ENCODE data around the gene GCSAML.
A peak's percentile ranks its signal among the peaks of the same experiment; 100 is the strongest.

Gene GCSAML

DNA sequence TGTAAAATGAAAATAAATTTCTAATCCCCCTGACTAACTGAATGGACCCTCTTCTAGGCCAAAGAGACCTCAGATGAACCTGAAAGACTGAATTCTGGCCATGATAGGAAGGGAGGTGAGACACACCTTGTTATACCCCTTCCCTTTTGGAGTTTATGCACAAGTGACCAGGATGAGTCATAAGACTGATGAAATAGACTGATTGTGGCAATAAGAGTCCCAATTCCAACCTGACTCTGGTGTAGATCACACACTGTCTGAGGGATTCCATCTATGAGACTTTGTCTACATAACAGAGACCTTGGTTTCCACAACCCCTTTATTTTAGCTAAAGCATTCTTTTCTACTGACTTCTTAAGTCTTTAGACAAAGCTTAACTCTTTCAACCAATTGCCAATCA lies 25.7 kb downstream of the GCSAML start:
- DNase-seq (ENCODE audit: low spot score) = no peak

DNA sequence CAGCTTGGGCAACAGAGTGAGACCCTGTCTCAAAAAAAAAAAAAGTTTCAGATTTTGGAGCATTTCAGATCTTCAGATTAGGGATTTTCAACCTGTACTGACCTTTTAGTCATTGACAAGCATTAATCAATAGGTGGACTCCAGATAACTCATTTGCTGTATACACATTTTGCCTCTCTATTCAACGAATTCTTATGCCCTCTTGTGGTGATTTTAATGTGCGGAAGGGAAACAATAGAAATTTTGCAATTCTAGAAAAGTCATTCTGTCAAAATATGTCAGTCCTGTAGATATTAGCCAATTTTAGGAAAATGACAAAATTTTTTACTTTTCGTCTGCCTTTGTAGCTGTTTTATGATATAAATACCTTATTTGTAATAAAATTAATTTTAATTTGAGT lies 27.6 kb downstream of the GCSAML start:
- DNase-seq (ENCODE audit: low spot score) = peak; percentile 6

DNA sequence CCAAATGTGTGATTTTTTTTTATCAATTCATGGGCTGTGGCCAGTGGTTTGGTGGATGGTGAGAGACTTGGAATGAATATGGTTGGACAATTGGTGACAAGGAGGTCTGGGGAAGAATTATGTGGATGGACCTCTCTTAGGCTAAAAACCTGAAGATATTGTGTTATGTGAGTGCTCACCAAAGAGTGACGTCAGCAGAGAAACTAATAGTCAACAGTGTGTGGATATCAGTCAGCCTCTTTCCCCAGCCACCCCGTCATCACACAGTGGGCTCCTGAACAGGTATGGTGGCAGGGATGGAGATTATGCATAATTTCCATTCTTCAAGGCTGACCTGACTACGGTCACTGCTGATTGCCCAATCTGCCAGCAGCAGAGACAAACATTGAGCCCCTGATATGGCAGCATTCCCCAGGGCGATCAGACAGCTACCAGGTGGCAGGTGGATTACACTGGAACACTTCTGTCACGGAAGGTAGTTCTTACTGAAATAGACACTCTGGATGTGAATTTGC lies 30.1 kb downstream of the GCSAML start:
- DNase-seq (ENCODE audit: low spot score) = no peak

DNA sequence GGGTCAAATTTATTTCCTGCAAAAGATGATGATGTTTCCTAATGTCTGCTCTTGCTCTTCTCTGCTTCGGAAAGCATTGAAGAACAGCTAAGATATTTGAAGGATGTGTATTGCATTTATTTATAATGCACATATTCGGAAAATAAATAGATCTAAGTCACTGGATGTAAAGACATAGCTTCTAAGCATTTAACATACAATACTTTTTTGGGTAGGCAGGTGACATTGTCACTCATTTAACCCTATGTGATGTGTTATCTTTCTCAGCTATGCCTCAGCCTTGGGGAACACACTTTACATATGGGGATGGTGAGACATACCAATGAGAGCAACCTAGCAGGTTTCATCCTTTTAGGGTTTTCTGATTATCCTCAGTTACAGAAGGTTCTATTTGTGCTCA lies 39.1 kb downstream of the GCSAML start, which contains the start of gene OR2G2:
TSS of gene OR2G2 (plus strand) at position 301 of the 400 bp plus-strand sequence. CDS start at position 301, 0 bp downstream.
- DNase-seq (ENCODE audit: low spot score) = no peak

DNA sequence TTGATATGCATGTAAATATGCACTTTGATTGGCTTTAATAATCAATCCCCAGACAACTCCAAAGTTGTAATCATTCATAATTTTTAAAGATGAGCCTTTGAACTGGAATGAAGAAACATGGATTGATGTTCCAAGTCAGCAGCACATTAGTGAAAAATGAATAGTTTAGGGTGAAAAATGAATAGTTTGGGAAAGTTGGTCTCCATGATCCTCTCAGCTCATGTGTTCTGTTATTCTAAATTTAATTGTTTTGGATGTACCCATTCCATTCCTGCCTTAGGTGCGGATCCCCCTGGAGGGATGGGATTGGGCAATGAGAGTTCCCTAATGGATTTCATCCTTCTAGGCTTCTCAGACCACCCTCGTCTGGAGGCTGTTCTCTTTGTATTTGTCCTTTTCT lies 56.4 kb downstream of the GCSAML start, which contains the start of gene OR2G3:
TSS of gene OR2G3 (plus strand) at position 301 of the 400 bp plus-strand sequence. CDS start at position 301, 0 bp downstream.
- DNase-seq (ENCODE audit: low spot score) = no peak

DNA sequence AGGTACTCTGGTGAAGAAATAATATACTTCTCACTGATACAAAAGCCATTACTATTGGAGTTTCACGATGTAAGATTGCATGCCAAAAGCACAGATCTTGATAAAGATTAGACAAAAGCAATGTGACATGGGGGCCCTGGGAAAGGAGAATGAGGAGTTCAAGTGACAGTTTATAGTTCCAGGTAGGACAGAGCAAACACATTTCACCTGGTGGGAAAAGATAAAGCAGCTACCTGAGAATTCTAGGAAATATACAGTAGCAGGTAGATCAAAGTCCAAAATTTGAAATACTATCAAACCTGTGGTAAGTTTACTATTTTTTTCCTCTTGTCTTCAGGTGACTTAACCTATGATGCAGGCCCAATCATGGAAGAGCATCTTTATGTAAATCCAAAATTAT lies 64.5 kb downstream of the GCSAML start:
- no peak for DNase-seq (ENCODE audit: low spot score)

DNA sequence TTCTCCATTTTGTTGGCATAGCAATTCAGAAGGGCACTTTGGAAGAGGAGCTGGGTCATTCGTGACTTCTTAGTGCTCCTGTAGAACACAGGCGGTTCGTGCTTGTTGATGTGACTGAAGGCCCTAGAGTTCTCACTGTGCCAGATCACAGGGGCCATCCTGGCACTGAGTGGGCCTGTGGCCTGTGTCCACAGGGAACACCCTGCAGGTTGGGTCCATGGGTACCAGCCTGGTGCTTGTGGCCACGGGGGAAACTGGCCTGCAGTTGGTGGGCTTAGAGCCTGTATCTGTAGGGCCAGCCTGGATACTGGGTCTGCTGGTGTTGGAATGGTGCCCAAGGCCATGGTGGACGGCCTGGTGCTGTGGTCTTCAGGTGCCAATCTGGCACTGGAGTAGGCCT lies 65.7 kb downstream of the GCSAML start:
- no peak for DNase-seq (ENCODE audit: low spot score)

Data from pons (tissue), 1 donor.